OCI-LY7 (cell line): ENCODE data around the gene SUPT3H. TPM values are rescaled to one million over a fixed set of nuclear protein-coding genes. Genes with fewer than 3 reads are reported as not detected.

Experiments
- BruUV-seq: library from RNA; stranded (reverse); fragments of 400-500 nt; replicated peaks from 2 replicates; lab custom pipeline; 2021; lab: Mats Ljungman, UMichigan
- CTCF ChIA-PET: fragments of 300-600 bp; sonication (Branson Sonifier 250); formaldehyde crosslinking; loops from one replicate; lab custom pipeline; 2022; ENCODE audit warnings: antibody characterized with exemption; ENCODE audit not compliant: unreplicated experiment; lab: Charles Lee
- POLR2A ChIA-PET: fragments of 300-600 bp; sonication (Branson Sonifier 250); formaldehyde crosslinking; loops from one replicate; lab custom pipeline; 2022; ENCODE audit warnings: antibody characterized with exemption; lab: Charles Lee
- DNase-seq: peaks from one replicate; pipeline ENCODE4 v3.0.0-alpha.2; 2015; ENCODE audit warnings: low spot score
- H2AFZ ChIP-seq: fragments of 200-600 bp; sonication (generic), shearing (Covaris generic); 2 replicates; pipeline ENCODE4 v1.6.1; 2014; ENCODE audit warnings: mild to moderate bottlenecking, antibody characterized with exemption, low read length, moderate library complexity
- H3K27ac ChIP-seq: fragments of 200-600 bp; sonication (generic); 2 replicates; pipeline ENCODE4 v1.5.1; 2014; ENCODE audit warnings: mixed run types, low read depth, mild to moderate bottlenecking, moderate library complexity, low read length, inconsistent platforms; ENCODE audit not compliant: poor library complexity, severe bottlenecking
- H3K36me3 ChIP-seq: fragments of 200-600 bp; sonication (generic); 2 replicates; pipeline ENCODE4 v1.6.1; 2014; ENCODE audit warnings: mild to moderate bottlenecking, antibody characterized with exemption, low read length, moderate library complexity, mixed read lengths; ENCODE audit not compliant: insufficient read depth
- H3K4me1 ChIP-seq: fragments of 200-600 bp; sonication (generic); 2 replicates; pipeline ENCODE4 v1.5.1; 2014; ENCODE audit warnings: mild to moderate bottlenecking, low read length; ENCODE audit not compliant: insufficient read depth, poor library complexity, severe bottlenecking
- H3K4me2 ChIP-seq: fragments of 200-600 bp; sonication (generic); 2 replicates; pipeline ENCODE4 v1.6.1; 2014; ENCODE audit warnings: mild to moderate bottlenecking, low read length
- H3K4me3 ChIP-seq: fragments of 200-600 bp; sonication (generic); 2 replicates; pipeline ENCODE4 v1.5.1; 2014; ENCODE audit warnings: mild to moderate bottlenecking, low read depth, low read length; ENCODE audit not compliant: poor library complexity, severe bottlenecking
- H3K79me2 ChIP-seq: fragments of 200-600 bp; sonication (generic); 2 replicates; pipeline ENCODE4 v1.6.1; 2016; ENCODE audit warnings: low read depth, mild to moderate bottlenecking, low read length, moderate library complexity, mixed read lengths; ENCODE audit not compliant: insufficient read depth
- H3K9me2 ChIP-seq: fragments of 200-600 bp; sonication (generic); 2 replicates; pipeline ENCODE4 v1.6.1; 2016; ENCODE audit warnings: mild to moderate bottlenecking, low read length, mixed read lengths; ENCODE audit not compliant: insufficient read depth
- H3K9me3 ChIP-seq: fragments of 200-600 bp; sonication (generic); 2 replicates; pipeline ENCODE4 v1.6.1; 2014; ENCODE audit warnings: mild to moderate bottlenecking, mixed run types, low read length, mixed read lengths
- H4K20me1 ChIP-seq: fragments of 200-600 bp; sonication (generic); 2 replicates; pipeline ENCODE4 v1.6.1; 2014; ENCODE audit warnings: mild to moderate bottlenecking, antibody characterized with exemption, low read length, moderate library complexity, mixed read lengths; ENCODE audit not compliant: insufficient read depth
- CTCF ChIP-seq: fragments of 200-600 bp; sonication (generic); conservative IDR thresholded peaks from 2 replicates; pipeline ENCODE4 v1.5.1; 2014; ENCODE audit warnings: mild to moderate bottlenecking, antibody characterized with exemption, low read length, moderate library complexity, mixed read lengths
- EZH2phosphoT487 ChIP-seq: fragments of 200-600 bp; sonication (generic); IDR thresholded peaks from 2 replicates; pipeline ENCODE4 v1.6.1; 2018; ENCODE audit warnings: low read depth, borderline replicate concordance, mild to moderate bottlenecking, mixed run types, antibody characterized with exemption, low read length, moderate library complexity, mixed read lengths
- intact Hi-C: fragments of 100-400 bp; cut with micrococcal nuclease; formaldehyde crosslinking; loops from one replicate; pipeline ENCODE4 v1.10.0; 2022; ENCODE audit not compliant: unreplicated experiment
- total RNA-seq, 2 experiments: library from RNA; depleted of rRNA in 1 of 2; stranded (reverse); fragments of >200 nt in 1 of 2; shearing (Covaris generic) in 1 of 2; gene quantifications; 2 replicates each; pipeline ENCODE4 v1.2.3, GENCODE V29; 2014 to 2022

The SUPT3H gene
- total RNA-seq, 2 experiments from 2014 or later: 1.1 to 7.1 TPM

GRCh38 chr6:44917430-44917829, 460.3 kb downstream of the SUPT3H start:
- no peak overlapping the region for H3K27ac ChIP-seq
- intact Hi-C loops: no loop called here
- H3K4me1 ChIP-seq: no peaks in the 10 kb centered on the region
- H3K9me3 ChIP-seq: no peaks in the 10 kb centered on the region
- no TSS peak for BruUV-seq
- TF ChIP-seq CTCF (no peak), EZH2phosphoT487 (no peak)
- ChIA-PET POLR2A (no interaction called here), CTCF (no interaction called here)
- no peaks in the 10 kb centered on the region for H3K9me2 ChIP-seq
- no peak overlapping the region for H2AFZ ChIP-seq
- no peak overlapping the region for H3K4me2 ChIP-seq
- H4K20me1 ChIP-seq: no peaks in the 10 kb centered on the region
- no peak overlapping the region for H3K4me3 ChIP-seq
- no peak for DNase-seq
- no peaks in the 10 kb centered on the region for H3K79me2 ChIP-seq
- no peaks in the 10 kb centered on the region for H3K36me3 ChIP-seq

GRCh38 chr6:44915111-44915510, 462.6 kb downstream of the SUPT3H start:
- TF ChIP-seq EZH2phosphoT487 (no peak), CTCF (no peak)
- POLR2A ChIA-PET: no interaction called here

GRCh38 chr6:44914141-44914540, 463.6 kb downstream of the SUPT3H start:
- no peaks in the 10 kb centered on the region for H3K9me2 ChIP-seq
- H4K20me1 ChIP-seq: no peaks in the 10 kb centered on the region
- H3K36me3 ChIP-seq: no peaks in the 10 kb centered on the region
- DNase-seq: no peak
- H3K4me2 ChIP-seq: no peak overlapping the region
- TF ChIP-seq CTCF (no peak), EZH2phosphoT487 (no peak)
- no peak overlapping the region for H3K27ac ChIP-seq
- H3K9me3 ChIP-seq: no peaks in the 10 kb centered on the region
- intact Hi-C loops: no loop called here
- no peaks in the 10 kb centered on the region for H3K4me1 ChIP-seq
- H2AFZ ChIP-seq: no peak overlapping the region
- CTCF ChIA-PET: no interaction called here
- POLR2A ChIA-PET: no interaction called here
- no peak overlapping the region for H3K4me3 ChIP-seq
- H3K79me2 ChIP-seq: no peaks in the 10 kb centered on the region
- BruUV-seq: no TSS peak

More at GRCh38 chr6:44915111-44915510, 462.6 kb downstream of the SUPT3H start:
- Histone ChIP-seq H3K9me2 (no peaks in the 10 kb centered on the region), H2AFZ (no peak overlapping the region), H3K4me2 (no peak overlapping the region), H3K9me3 (no peaks in the 10 kb centered on the region), H3K4me1 (no peaks in the 10 kb centered on the region), H3K36me3 (no peaks in the 10 kb centered on the region), H4K20me1 (no peaks in the 10 kb centered on the region), H3K4me3 (no peak overlapping the region), H3K27ac (no peak overlapping the region), H3K79me2 (no peaks in the 10 kb centered on the region)
- no TSS peak for BruUV-seq
- CTCF ChIA-PET: no interaction called here
- intact Hi-C loops: no loop called here
- no peak for DNase-seq
